Sciatic nerve (tissue), 2 donors: Measurements from ENCODE around the gene ZNF629. TPM values are rescaled to one million over a fixed set of nuclear protein-coding genes. Genes with fewer than 3 reads are reported as not detected.

ENCODE experiments used
- ATAC-seq: fragments of 200-7000 bp; cut with Tn5 transposase; one replicate; pipeline ENCODE4 v1.9.1; 2020; ENCODE audit warnings: mild to moderate bottlenecking, moderate library complexity
- DNase-seq: peaks from one replicate; pipeline ENCODE4 v3.0.0-alpha.2; 2020; ENCODE audit warnings: low spot score
- intact Hi-C: fragments of 100-400 bp; cut with DNase I; formaldehyde crosslinking; loops from one replicate; pipeline ENCODE4 v1.14.2; 2022
- total RNA-seq: library from RNA; stranded (reverse); fragmentation: NEBNext Ultra II Directional; extraction: Animal tissue kit (Norgen Biotek cat#: 25700); gene quantifications from one replicate; pipeline ENCODE4 v1.2.1, GENCODE V29; 2021
- donor health status: DM: no; HTN: no; CAD: no.
- donor health status: DM: no; HTN: no; CAD: no.

Gene ZNF629
- total RNA-seq, 1 donor from 2014 or later = 14.0 TPM

DNA sequence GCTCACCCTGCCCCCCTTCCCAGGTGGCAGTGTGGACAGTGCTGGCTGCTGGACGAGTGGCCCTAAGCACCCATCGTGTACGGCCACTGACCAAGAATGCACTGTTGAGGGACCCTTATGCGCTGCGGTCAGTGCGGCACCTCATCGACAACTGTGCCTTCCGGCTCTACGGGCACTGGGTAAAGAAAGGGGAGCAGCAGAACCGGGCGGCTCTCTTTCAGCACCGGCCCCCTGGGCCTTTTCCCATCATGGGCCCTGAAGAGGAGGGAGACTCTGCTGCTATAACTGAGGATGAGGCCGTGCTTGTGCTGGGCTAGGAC, 30.3 kb downstream of the ZNF629 start:
- DNase-seq (no peak), ATAC-seq (no peak)
- intact Hi-C loops = no loop called here

DNA sequence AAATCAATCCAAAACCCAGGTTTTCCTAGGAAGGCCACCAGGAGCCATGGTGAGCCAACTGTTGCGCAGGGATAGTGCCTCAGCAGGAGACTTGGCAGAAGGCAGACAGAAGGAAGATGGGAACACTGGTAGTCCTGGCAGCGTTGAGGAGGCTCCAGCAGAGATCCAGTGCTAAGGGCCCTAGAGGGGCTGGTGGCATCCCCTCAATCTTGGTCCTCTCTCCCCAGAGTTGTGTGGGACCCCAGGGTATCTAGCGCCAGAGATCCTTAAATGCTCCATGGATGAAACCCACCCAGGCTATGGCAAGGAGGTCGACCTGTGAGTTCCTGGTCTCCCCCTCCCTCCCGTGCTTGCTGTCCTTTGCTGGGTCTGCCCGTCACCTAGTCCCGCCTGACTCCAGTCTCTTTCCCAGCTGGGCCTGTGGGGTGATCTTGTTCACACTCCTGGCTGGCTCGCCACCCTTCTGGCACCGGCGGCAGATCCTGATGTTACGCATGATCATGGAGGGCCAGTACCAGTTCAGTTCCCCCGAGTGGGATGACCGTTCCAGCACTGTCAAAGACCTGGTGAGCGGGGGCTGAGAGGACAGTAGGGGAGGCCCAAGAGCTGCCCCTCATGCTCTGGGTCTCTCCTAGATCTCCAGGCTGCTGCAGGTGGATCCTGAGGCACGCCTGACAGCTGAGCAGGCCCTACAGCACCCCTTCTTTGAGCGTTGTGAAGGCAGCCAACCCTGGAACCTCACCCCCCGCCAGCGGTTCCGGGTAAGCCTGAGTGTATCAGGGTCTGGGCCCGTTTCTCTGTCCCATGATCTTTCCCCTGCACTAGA, 30.8 kb downstream of the ZNF629 start:
- DNase-seq = peak; percentile 32
- intact Hi-C loops = no loop called here
- no peak for ATAC-seq

GRCh38 chr16:30753596-30753995, 33.4 kb downstream of the ZNF629 start:
- intact Hi-C loops = no loop called here
- ATAC-seq (no peak), DNase-seq (no peak)

DNA sequence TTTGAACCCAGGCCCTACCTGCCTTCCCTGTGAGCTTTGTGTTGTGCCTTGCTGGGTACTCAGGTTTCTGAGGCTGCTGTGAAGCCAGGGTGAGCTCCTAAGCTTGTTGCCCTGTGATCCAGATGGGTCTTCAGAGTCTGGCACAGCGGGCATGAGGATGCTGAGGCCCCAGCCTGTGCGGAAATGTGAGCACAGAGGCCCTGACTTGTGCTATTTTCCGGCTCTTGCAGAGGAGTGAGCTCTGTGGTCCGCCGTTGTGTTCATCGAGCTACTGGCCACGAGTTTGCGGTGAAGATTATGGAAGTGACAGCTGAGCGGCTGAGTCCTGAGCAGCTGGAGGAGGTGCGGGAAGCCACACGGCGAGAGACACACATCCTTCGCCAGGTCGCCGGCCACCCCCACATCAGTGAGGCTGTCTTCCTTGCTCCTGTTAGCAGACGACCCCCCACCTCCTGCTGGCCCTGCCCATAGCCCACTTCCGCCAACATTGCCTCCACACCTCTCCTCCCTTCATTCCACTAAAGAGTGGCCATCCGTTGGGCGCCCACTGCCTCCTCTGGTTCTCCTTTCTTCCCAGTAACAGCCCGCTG, 36.0 kb downstream of the ZNF629 start:
- DNase-seq = no peak
- ATAC-seq = no peak
- intact Hi-C loops = no loop called here

- DNase-seq (no peak), ATAC-seq (no peak)
- intact Hi-C loops = no loop called here
Observed at GRCh38 chr16:30750201-30750600, 36.8 kb downstream of the ZNF629 start.

- DNase-seq (peak; percentile 77), ATAC-seq (no peak)
- intact Hi-C loops = no loop called here
Observed at GRCh38 chr16:30748634-30749445, 38.2 kb downstream of the ZNF629 start.

GRCh38 chr16:30747799-30748633, 39.0 kb downstream of the ZNF629 start, which contains the start of gene PHKG2:
Gene PHKG2, plus strand, starts transcription at chr16:30748425. Its CDS starts 396 bp downstream, at chr16:30748821.
- ATAC-seq = peak; percentile 98
- intact Hi-C loops = no loop called here
- DNase-seq = peak; percentile 99

- DNase-seq (no peak), ATAC-seq (no peak)
- intact Hi-C loops = no loop called here
Observed at GRCh38 chr16:30747331-30747730, 39.7 kb downstream of the ZNF629 start.

DNA sequence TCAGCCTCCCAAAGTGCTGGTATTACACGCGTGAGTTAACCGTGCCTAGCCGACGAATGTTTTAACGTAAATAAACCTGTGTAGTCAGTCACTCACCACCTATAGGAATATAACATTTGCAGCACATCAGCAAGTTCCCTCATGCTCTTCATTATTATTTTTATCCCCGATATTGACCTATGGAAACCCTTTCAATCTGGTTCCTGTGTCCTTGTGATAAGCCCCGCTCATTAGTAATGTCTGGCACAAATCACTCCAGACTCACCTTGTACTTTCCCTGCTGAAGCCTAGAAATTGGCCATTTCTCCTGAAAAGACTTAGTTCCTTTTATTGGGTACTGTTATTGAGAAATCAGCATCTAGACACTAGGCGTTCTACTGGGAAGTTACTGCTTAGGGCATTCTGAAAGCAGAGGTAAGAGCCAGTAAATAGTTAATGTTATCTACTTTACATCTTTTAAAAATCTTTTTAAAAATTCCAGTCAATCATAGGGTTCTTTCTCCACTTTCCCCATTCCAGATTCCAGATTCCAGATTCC, 40.3 kb downstream of the ZNF629 start:
- ATAC-seq = no peak
- intact Hi-C loops = no loop called here
- no peak for DNase-seq

- no peak for ATAC-seq
- no peak for DNase-seq
- intact Hi-C loops = no loop called here
Observed at GRCh38 chr16:30745082-30745481, 41.9 kb downstream of the ZNF629 start.

GRCh38 chr16:30744183-30744582, 42.8 kb downstream of the ZNF629 start:
- ATAC-seq (peak; percentile 56), DNase-seq (no peak)
- intact Hi-C loops = no loop called here

DNA sequence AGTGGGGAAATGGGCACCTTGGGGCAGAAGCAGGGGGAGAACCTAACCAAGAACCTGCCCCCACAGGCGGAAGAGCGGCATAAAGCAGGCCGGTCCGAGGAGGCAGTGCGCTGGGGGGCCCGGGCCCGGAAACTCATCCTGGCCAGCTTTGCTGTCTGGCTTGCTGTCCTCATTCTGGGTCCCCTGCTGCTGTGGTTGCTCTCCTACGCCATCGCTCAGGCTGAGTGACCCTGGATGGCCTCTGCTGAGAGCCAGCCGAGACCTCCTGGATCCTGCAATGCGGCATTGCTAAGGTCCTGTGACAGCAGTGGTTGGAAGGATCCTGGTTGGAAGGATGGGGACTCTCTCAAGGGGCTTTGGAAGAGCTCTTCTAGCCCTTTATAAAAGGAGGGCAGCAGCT, 43.3 kb downstream of the ZNF629 start:
- intact Hi-C loops = no loop called here
- ATAC-seq = peak; percentile 58
- peak; percentile 75 for DNase-seq

DNA sequence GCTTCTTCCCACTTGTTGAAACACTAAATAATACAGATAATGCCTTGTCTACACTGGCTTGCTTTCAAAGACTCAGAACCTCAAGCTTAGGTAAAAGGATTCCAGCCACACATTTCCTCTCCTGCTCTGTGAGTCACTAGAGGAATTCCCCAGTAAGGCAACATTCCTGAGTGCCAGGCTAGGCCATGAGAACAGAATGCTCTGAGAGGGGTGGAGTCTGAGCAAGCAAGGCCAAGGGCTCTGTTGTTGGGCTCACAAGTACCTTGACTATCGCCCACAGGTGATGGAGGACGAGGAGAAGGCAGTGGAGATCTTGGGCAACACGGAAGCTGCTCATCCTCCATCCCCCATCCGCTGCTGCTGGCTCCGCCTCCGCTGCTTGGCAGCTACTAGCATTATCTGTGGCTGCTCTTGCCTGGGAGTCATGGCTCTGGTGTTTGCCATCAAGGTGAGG, 45.5 kb downstream of the ZNF629 start:
- intact Hi-C loops = no loop called here
- ATAC-seq = no peak
- no peak for DNase-seq

GRCh38 chr16:30740364-30741251, 46.4 kb downstream of the ZNF629 start:
- ATAC-seq (peak; percentile 89), DNase-seq (peak; percentile 85)
- intact Hi-C loops = no loop called here

DNA sequence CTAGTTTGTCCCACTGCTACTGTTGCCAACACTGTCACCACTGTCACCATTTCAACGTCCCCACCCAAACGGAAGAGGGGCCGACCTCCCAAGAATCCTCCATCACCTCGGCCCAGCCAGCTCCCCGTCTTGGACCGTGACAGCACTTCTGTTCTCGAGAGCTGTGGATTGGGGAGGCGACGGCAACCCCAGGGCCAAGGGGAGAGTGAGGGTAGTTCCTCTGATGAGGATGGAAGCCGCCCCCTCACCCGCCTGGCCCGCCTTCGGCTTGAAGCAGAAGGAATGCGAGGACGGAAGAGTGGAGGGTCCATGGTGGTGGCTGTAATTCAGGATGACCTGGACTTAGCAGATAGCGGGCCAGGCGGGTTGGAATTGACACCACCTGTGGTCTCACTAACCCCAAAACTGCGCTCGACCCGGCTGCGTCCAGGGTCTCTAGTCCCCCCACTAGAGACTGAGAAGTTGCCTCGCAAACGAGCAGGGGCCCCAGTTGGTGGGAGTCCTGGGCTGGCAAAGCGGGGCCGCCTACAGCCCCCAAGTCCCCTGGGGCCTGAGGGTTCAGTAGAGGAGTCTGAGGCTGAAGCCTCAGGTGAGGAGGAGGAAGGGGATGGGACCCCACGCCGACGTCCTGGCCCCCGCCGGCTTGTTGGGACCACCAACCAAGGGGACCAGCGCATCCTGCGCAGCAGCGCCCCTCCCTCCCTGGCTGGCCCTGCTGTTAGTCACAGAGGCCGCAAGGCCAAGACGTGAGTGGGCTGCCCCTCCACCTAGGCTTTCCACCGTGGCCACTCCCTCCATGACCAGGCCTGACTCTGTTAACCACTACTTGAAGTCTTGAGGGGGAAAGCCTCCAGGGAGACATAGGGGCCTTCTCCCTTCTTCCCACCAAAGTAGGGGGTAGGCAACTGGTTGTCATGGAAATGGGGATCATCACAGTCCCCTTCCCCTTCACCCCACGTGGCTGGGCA, 47.7 kb downstream of the ZNF629 start:
- ATAC-seq (no peak), DNase-seq (no peak)
- intact Hi-C loops = no loop called here

GRCh38 chr16:30737794-30738648, 49.0 kb downstream of the ZNF629 start:
- intact Hi-C loops = no loop called here

More at GRCh38 chr16:30737794-30738648, 49.0 kb downstream of the ZNF629 start:
- ATAC-seq (no peak), DNase-seq (no peak)
